Activated CD8-positive, alpha-beta T cell treated with anti-CD3 and anti-CD28 coated beads for 36 hours (primary cell): Measurements from ENCODE around the gene BMERB1. TPM values are rescaled to one million over a fixed set of nuclear protein-coding genes. Genes with fewer than 3 reads are reported as not detected.

Experiments used
- ATAC-seq: fragments of 200-7000 bp; cut with Tn5 transposase; one replicate; pipeline ENCODE4 v1.10.0; 2021; ENCODE audit warnings: mild to moderate bottlenecking, moderate library complexity
- CTCF ChIA-PET: fragments of 350-600 bp; sonication (Branson Sonifier 250); formaldehyde crosslinking; loops from one replicate; lab custom pipeline; 2021; ENCODE audit warnings: antibody characterized with exemption; lab: Charles Lee
- POLR2A ChIA-PET: fragments of 350-600 bp; sonication (Branson Sonifier 250); formaldehyde crosslinking; loops from one replicate; lab custom pipeline; 2021; ENCODE audit warnings: antibody characterized with exemption; lab: Charles Lee
- DNase-seq: peaks from one replicate; pipeline ENCODE4 v3.0.0-alpha.2; 2020
- H3K27ac Mint-ChIP-seq: one replicate; pipeline ENCODE4 v1.8.0; 2021; ENCODE audit warnings: mild to moderate bottlenecking, mixed read lengths
- H3K27me3 Mint-ChIP-seq: one replicate; pipeline ENCODE4 v1.8.0; 2021; ENCODE audit warnings: mixed read lengths
- H3K36me3 Mint-ChIP-seq: one replicate; pipeline ENCODE4 v1.8.0; 2021; ENCODE audit warnings: low read depth, mixed read lengths
- H3K4me1 Mint-ChIP-seq: one replicate; pipeline ENCODE4 v1.8.0; 2021; ENCODE audit warnings: low read depth, mixed read lengths
- H3K4me3 Mint-ChIP-seq: one replicate; pipeline ENCODE4 v1.8.0; 2021; ENCODE audit warnings: mild to moderate bottlenecking, moderate library complexity, mixed read lengths
- H3K9me3 Mint-ChIP-seq: one replicate; pipeline ENCODE4 v1.8.0; 2021; ENCODE audit warnings: mixed read lengths
- CTCF ChIP-seq: fragments of 200-600 bp; IDR thresholded peaks from one replicate; pipeline ENCODE4 v1.8.0; 2022; ENCODE audit warnings: antibody characterized with exemption, mild to moderate bottlenecking
- intact Hi-C: fragments of 100-400 bp; cut with micrococcal nuclease; formaldehyde crosslinking; loops from one replicate; pipeline ENCODE4 v1.10.0; 2022
- total RNA-seq, 2 experiments: library from RNA; stranded (reverse); gene quantifications; one replicate each; pipeline ENCODE4 v1.2.3, GENCODE V29; 2021

BMERB1 gene
- total RNA-seq, 2 experiments from 2014 or later: 14.0 to 14.1 TPM

- ChIA-PET CTCF (interaction anchor here (1.0 to 2.0 kb wide), 2 partner anchors 74 to 204 kb away, joined by 3 to 4 read pairs; no protein-coding TSS in a partner anchor), POLR2A (interaction anchor here (0.8 to 1.1 kb wide), 2 partner anchors 10 to 21 kb away, joined by 3 to 5 read pairs; no protein-coding TSS in a partner anchor)
- no peaks in the 10 kb centered on the region for H3K9me3 Mint-ChIP-seq
- H3K36me3 Mint-ChIP-seq: peaks cover 60% of the 10 kb centered on the region
- intact Hi-C loops: no loop called here
- H3K27me3 Mint-ChIP-seq: no peaks in the 10 kb centered on the region
- DNase-seq: no peak
- TF ChIP-seq CTCF: no peak
- H3K4me1 Mint-ChIP-seq: peaks cover 33% of the 10 kb centered on the region
- no peak for ATAC-seq
- H3K4me3 Mint-ChIP-seq: no peak overlapping the region
- H3K27ac Mint-ChIP-seq: peak overlapping the region; percentile 59
These were observed 197.5 kb downstream of the BMERB1 start for GRCh38 chr16:15631730-15632409.

- Mint-ChIP-seq H3K4me1 (peaks cover 66% of the 10 kb centered on the region), H3K4me3 (no peak overlapping the region), H3K36me3 (peaks cover 76% of the 10 kb centered on the region), H3K27me3 (no peaks in the 10 kb centered on the region), H3K27ac (peak overlapping the region; percentile 94), H3K9me3 (no peaks in the 10 kb centered on the region)
- POLR2A ChIA-PET: interaction anchor here (0.7 to 0.8 kb wide), 2 partner anchors 10 to 45 kb away, joined by 3 to 5 read pairs; no protein-coding TSS in a partner anchor
- intact Hi-C loops: no loop called here
- ATAC-seq: no peak
- peak; percentile 24 for DNase-seq
- TF ChIP-seq CTCF: no peak
- CTCF ChIA-PET: interaction anchor here (0.5 to 2.3 kb wide), 5 partner anchors 8 to 108 kb away, joined by 3 to 5 read pairs (median 3); no protein-coding TSS in a partner anchor
These were observed 201.5 kb downstream of the BMERB1 start for GRCh38 chr16:15635926-15636325.

- intact Hi-C loops: no loop called here
- ATAC-seq (peak; percentile 59), DNase-seq (peak; percentile 26)
- peak overlapping the region; percentile 94 for H3K27ac Mint-ChIP-seq
- no peaks in the 10 kb centered on the region for H3K27me3 Mint-ChIP-seq
- H3K36me3 Mint-ChIP-seq: peaks cover 75% of the 10 kb centered on the region
- ChIA-PET POLR2A (interaction anchor here (0.7 to 0.8 kb wide), 2 partner anchors 10 to 46 kb away, joined by 3 to 5 read pairs; no protein-coding TSS in a partner anchor), CTCF (interaction anchor here (0.5 to 2.3 kb wide), 3 partner anchors 7 to 108 kb away, joined by 3 to 5 read pairs (median 3); no protein-coding TSS in a partner anchor)
- no peak for TF ChIP-seq CTCF
- H3K4me1 Mint-ChIP-seq: peaks cover 71% of the 10 kb centered on the region
- no peaks in the 10 kb centered on the region for H3K9me3 Mint-ChIP-seq
- peak overlapping the region; percentile 54 for H3K4me3 Mint-ChIP-seq
These were observed 202.0 kb downstream of the BMERB1 start for GRCh38 chr16:15636392-15636873.

Other genes with a start within 250 kb of the BMERB1 start
- 1 to 10 TPM in 1 of 2 experiments, under 1 TPM in 1; 0.40 to 2.8 TPM for gene NPIPA5, start 56.3 kb upstream of the BMERB1 start, total RNA-seq
- under 1 TPM; 0.20 to 0.47 TPM for gene MPV17L, start 38.8 kb upstream of the BMERB1 start, total RNA-seq
- 10 to 100 TPM; 55.7 to 56.0 TPM for gene MARF1, start 208.6 kb downstream of the BMERB1 start, total RNA-seq
- 100 to 1,000 TPM in 1 of 2 experiments, 10 to 100 TPM in 1; 97.6 to 103 TPM for gene NDE1, start 215.7 kb downstream of the BMERB1 start, total RNA-seq